Measurements from ENCODE around the gene SMAD6.

The SMAD6 gene

DNA sequence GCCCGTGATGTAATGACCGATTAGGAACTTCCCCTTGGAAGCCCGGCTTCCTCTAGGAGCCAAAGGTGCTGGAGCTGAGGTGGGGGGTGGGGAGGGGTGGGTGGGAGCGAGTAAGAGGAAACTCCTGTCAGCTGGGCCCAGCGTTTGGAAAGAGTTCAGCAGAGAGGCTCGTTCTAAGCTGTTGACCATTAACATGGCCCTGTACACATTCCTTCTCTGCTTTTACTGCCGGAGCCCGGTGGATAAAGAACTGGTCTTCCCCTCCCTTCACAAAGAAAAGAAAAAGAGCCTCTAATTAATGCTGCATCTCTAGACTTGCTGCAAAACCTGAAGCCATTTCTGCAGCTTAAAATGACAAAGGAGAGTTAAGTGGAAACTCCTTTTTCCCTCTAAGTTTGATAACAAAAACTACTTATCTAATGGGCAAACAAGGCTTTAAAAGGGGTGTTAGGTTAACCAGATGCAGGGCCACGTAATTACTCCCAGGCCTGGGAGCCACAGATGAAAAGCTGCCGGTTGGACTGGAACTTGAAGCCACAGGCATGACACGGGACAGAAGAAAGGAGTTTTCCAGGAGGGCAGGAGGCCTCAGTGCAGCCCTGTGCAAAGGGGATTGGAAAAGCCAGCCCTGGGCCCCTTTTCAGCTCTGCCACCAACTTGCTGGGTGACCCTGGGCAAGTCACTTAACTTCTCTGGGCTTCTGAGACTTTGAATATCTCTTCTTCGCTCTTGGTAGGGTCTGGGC lies 71.3 kb downstream of the SMAD6 start:
- no peaks in the 10 kb centered on the region for H3K27me3 ChIP-seq (replicated peaks; ENCODE audit: control insufficient read depth, insufficient read depth, low read length)
- no peaks in the 10 kb centered on the region for H3K9me3 ChIP-seq (ENCODE audit: control insufficient read depth, low read length)
- no peak overlapping the region for H3K4me3 ChIP-seq (ENCODE audit: low read length)
- peak overlapping the region; percentile 72 for H3K9ac ChIP-seq (ENCODE audit: low read length)
- H3K36me3 ChIP-seq (ENCODE audit: control insufficient read depth, insufficient read depth, low read length, severe bottlenecking): peaks cover 20% of the 10 kb centered on the region
- H3K4me1 ChIP-seq (ENCODE audit: control insufficient read depth, insufficient read depth, low read length): peaks cover 65% of the 10 kb centered on the region
- DNase-seq (ENCODE audit: low read depth): peak; percentile 31

DNA sequence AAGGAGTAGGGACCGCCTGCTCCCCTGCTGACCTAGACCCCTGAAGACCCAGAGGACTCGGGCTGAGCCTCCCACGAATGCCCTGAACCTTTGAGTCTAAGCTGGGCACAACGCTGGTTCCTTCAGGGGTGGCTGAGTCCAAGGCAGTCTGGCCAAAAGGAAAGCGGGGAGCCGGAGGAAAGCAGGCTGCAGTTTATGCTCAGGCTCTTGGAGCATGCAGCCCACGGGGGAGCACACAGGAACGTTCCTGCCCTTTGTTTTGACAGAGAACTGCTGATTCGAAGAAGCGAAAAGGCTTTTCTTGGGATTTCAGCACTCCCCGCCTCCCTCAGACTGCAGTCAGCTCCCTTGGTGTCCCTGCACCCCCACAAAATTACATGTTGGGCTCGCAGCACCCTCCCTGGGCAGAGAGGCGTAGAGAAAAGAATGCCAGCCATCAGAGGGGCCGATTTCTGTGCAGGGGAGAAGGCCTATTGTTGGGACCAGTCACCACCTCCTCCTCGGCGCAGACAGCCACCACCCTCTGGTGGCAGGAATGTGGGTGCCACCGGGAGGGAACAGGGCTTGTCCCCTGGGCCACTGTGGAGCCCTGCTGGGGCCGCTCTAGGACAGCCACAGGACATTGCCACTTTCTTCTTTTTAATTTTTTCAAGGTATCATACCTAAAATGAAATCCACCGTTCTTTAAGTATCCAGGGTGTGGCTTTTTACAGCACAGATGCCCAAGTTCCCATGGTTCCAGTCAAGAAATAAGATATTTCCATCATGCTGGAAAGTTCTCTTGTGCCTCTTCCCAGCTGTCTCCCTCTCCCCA lies 72.2 kb downstream of the SMAD6 start:
- Histone ChIP-seq H3K4me1 (ENCODE audit: control insufficient read depth, insufficient read depth, low read length) (peaks cover 67% of the 10 kb centered on the region), H3K9ac (ENCODE audit: low read length) (peak overlapping the region; percentile 72), H3K9me3 (ENCODE audit: control insufficient read depth, low read length) (no peaks in the 10 kb centered on the region), H3K4me3 (ENCODE audit: low read length) (no peak overlapping the region), H3K36me3 (ENCODE audit: control insufficient read depth, insufficient read depth, low read length, severe bottlenecking) (peaks cover 11% of the 10 kb centered on the region), H3K27me3 (replicated peaks; ENCODE audit: control insufficient read depth, insufficient read depth, low read length) (no peaks in the 10 kb centered on the region)
- peak; percentile 92 for DNase-seq (ENCODE audit: low read depth)

DNA sequence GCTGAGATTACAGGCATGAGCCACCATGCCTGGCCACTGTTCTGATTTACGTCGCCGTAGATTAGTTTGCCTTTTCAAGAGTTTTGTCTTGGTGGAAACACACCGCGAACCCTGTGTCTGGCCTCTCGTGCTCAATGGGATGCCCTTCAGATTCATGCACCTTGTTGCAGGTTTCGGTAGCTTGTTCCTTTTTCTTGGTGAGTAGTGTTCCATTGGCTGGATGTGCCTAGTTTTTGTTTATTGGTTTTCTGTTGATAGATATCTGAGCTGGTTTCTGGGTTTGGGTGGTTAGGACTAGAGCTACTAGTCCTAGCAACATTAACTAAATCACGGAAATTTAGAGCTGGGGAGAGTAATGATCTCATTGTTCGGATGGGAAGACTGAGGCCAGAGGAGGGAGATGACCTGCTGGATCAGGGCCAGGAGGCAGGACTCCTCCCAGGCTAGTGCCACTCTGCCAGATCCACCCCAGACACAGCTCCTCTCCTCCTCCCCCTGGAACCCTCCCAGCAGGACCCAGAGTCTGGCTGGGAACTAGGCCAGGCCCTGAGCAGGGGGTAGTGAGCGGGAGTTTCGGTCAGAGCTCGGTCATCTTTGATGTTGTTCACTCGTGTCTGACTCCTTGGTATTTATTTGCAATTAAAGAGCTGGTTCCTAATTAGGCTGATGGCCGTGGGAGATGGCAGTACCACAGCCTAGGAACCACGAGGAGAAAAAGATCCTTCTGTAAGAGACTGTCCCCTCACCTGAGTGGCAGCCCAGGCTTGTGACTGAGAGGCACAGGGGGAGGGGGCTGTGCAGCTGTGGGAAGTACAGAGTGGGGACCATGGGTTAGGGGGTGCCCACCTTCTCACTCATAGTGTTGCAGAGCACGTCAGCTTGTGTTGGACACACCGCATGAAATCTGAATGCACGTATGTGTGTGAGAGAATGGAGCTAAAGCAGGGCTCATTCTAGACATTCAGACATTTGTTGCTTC lies 73.4 kb downstream of the SMAD6 start:
- H3K4me3 ChIP-seq (ENCODE audit: low read length): no peak overlapping the region
- peak overlapping the region; percentile 30 for H3K9ac ChIP-seq (ENCODE audit: low read length)
- H3K27me3 ChIP-seq (replicated peaks; ENCODE audit: control insufficient read depth, insufficient read depth, low read length): no peaks in the 10 kb centered on the region
- peaks cover 5% of the 10 kb centered on the region for H3K36me3 ChIP-seq (ENCODE audit: control insufficient read depth, insufficient read depth, low read length, severe bottlenecking)
- H3K4me1 ChIP-seq (ENCODE audit: control insufficient read depth, insufficient read depth, low read length): peaks cover 74% of the 10 kb centered on the region
- no peaks in the 10 kb centered on the region for H3K9me3 ChIP-seq (ENCODE audit: control insufficient read depth, low read length)
- no peak for DNase-seq (ENCODE audit: low read depth)

DNA sequence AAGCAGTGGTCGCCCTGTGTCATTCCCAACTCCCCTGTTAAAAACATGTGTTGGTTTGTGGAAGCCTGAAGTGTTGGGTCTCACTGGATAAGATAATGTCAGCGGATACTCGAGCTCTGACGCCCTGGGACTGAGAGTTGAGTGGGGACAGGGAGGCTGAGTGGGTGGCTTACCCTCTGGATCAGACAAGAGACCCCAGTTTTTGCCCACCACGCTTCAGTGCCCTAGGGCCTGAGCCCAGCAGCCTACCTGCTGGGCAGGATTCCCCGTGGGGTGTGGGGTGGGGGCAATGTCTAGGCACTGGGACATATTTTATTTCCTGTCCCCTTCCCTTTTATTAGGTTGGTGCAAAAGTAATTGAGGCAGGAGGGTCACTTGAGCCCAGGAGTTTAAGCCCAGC lies 75.0 kb downstream of the SMAD6 start:
- H3K27me3 ChIP-seq (replicated peaks; ENCODE audit: control insufficient read depth, insufficient read depth, low read length): no peaks in the 10 kb centered on the region
- no peak overlapping the region for H3K9ac ChIP-seq (ENCODE audit: low read length)
- peaks cover 66% of the 10 kb centered on the region for H3K4me1 ChIP-seq (ENCODE audit: control insufficient read depth, insufficient read depth, low read length)
- no peak overlapping the region for H3K4me3 ChIP-seq (ENCODE audit: low read length)
- H3K36me3 ChIP-seq (ENCODE audit: control insufficient read depth, insufficient read depth, low read length, severe bottlenecking): peaks cover 18% of the 10 kb centered on the region
- no peaks in the 10 kb centered on the region for H3K9me3 ChIP-seq (ENCODE audit: control insufficient read depth, low read length)
- no peak for DNase-seq (ENCODE audit: low read depth)

DNA sequence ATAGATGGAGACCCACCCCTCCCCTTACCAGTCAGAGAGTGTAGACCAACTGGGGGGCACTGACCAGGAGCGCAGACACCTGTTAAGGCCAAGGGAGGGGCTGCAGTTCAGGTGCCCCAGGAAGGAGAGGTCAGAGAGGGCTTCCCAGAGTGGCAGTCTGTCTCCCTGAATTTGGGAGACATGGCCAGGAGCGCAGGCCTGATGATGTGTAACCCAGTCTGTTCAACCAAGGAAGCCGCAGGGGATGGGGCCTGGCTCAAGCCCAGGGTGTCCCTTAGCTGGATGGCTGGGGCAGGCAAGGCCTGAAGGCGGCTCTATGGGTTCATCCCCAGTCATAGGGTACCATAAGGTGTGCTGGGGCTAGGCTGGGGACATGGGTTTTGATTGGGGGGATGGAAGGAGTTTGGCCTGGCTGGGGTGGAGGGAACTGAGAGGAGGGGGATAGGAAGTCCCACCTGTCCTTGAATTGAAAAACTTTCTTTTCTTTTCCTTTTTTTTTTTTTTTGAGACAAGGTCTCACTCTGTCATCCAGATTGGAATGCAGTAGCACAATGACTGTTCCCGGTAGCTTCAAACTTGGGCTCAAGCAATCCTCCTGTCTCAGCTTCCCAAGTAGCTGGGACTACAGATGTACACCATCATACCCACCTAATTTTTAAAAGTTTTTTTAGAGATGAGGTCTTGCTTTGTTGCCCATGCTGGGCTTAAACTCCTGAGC lies 75.7 kb downstream of the SMAD6 start:
- Histone ChIP-seq H3K4me3 (ENCODE audit: low read length) (no peak overlapping the region), H3K4me1 (ENCODE audit: control insufficient read depth, insufficient read depth, low read length) (peaks cover 60% of the 10 kb centered on the region), H3K9me3 (ENCODE audit: control insufficient read depth, low read length) (no peaks in the 10 kb centered on the region), H3K27me3 (replicated peaks; ENCODE audit: control insufficient read depth, insufficient read depth, low read length) (no peaks in the 10 kb centered on the region), H3K36me3 (ENCODE audit: control insufficient read depth, insufficient read depth, low read length, severe bottlenecking) (peaks cover 18% of the 10 kb centered on the region), H3K9ac (ENCODE audit: low read length) (peak overlapping the region; percentile 30)
- DNase-seq (ENCODE audit: low read depth): no peak

DNA sequence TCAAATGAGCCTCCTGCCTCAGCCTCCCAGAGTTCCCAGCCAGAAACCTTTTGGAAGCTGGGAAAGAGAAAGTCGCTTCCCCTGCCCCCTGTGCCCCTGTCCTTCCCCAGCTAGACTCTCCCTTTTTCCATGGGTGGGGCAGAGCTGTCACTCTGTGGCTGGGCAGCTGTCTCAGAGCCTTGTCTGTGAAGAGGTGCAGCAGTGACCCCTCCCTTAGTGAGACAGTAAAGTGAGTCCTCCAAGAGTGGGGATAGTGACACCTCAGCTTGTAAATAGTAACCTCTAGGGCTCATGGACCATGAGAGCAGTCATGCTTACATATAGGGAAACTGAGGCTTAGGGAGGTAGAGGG lies 76.3 kb downstream of the SMAD6 start:
- Histone ChIP-seq H3K27me3 (replicated peaks; ENCODE audit: control insufficient read depth, insufficient read depth, low read length) (no peaks in the 10 kb centered on the region), H3K9me3 (ENCODE audit: control insufficient read depth, low read length) (no peaks in the 10 kb centered on the region), H3K36me3 (ENCODE audit: control insufficient read depth, insufficient read depth, low read length, severe bottlenecking) (peaks cover 22% of the 10 kb centered on the region), H3K4me1 (ENCODE audit: control insufficient read depth, insufficient read depth, low read length) (peaks cover 59% of the 10 kb centered on the region), H3K4me3 (ENCODE audit: low read length) (no peak overlapping the region), H3K9ac (ENCODE audit: low read length) (peak overlapping the region; percentile 30)
- DNase-seq (ENCODE audit: low read depth): no peak

DNA sequence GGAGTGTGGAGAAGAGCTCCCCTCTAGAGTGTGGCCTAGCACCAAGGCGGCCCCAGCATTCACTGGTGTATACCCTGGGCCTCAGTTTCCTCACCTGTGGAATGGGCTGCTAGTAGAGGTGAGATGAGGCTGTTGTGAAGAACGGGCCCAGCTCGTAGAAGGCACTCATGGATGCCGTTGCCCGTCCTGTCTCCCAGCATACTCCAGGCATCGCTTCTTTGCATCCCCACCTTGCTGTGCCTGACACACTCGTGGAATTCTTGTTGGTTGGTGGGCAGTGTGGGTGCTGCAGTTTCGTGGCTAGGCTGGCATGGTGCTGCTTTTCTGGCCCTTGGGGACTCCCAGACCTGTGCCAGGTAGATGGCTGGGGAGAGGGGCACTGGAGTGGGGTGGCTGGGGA lies 76.7 kb downstream of the SMAD6 start:
- Histone ChIP-seq H3K36me3 (ENCODE audit: control insufficient read depth, insufficient read depth, low read length, severe bottlenecking) (peaks cover 26% of the 10 kb centered on the region), H3K9ac (ENCODE audit: low read length) (peak overlapping the region; percentile 57), H3K4me1 (ENCODE audit: control insufficient read depth, insufficient read depth, low read length) (peaks cover 57% of the 10 kb centered on the region), H3K27me3 (replicated peaks; ENCODE audit: control insufficient read depth, insufficient read depth, low read length) (no peaks in the 10 kb centered on the region), H3K4me3 (ENCODE audit: low read length) (no peak overlapping the region), H3K9me3 (ENCODE audit: control insufficient read depth, low read length) (no peaks in the 10 kb centered on the region)
- no peak for DNase-seq (ENCODE audit: low read depth)

DNA sequence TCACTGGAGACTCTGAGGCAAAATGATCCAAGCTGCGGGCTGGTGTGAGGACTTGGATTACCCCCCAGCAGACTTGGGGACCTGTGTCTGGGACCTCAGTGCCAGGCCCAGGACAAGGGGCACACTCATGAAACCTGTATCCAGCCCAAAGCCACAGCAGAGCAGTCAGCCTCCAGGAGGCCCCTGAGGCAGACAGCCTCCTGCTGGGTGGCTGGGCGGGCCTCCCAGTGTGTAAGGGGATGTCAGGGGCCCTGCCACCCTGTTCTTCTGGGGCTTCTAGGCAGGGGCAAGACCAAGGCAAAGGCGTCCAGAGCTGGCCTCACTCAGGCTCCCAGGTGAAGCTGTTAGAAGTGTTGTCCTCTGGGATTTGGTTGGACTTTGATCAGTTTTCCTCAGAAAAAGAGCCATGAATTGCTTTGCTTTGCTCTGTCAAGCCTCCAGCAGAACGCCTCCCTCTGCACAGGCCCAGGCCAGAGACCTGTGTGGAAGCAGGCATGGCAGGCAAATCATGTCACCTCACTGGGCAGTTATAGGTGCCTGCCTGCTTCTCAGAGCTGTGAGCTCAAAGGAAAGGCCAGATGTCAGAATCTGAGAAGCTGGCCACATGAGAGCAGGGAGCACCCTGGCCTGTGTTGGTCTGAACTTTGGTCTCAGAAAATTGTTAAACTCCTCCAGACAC lies 77.4 kb downstream of the SMAD6 start:
- H3K36me3 ChIP-seq (ENCODE audit: control insufficient read depth, insufficient read depth, low read length, severe bottlenecking): peaks cover 34% of the 10 kb centered on the region
- no peak for DNase-seq (ENCODE audit: low read depth)
- peaks cover 52% of the 10 kb centered on the region for H3K4me1 ChIP-seq (ENCODE audit: control insufficient read depth, insufficient read depth, low read length)

DNA sequence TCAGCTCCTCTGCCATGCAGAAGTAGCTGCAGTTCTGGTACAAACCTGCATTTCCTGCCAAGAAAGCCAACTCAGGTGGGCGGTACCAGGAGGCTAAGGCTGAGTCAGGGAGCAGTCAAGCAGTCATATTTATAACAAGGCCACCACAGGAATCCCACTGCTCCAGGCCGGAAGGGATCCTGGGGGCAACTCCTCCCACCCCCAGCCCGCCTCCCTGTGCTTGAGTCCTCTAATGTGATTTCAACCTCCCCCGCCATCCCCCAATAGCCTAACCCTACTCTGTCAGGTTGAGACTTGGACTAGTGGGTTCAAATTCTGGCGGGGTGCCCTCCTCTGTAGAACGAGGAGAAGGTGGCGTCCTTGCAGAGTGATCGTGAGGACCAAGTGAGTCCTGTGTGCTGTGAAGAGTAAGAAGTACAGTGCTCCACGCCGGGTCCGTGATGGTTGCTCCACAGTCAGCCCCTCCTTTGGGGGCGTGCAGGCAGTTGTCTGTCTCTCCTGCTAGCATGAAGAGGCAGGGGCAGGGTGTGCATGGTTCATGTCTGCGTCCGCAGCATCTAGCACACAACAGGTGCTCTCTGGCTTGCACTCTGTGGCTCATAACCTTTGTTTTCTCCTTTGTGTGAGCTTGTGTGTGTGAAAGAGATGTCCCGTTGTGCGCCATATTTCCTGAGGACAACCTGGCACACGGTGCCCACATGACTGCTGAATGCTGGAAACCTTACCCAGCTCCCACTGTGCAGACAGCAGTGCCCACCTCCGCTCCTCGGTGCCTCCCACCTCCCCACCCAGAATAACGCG lies 78.3 kb downstream of the SMAD6 start:
- H3K36me3 ChIP-seq (ENCODE audit: control insufficient read depth, insufficient read depth, low read length, severe bottlenecking): peaks cover 35% of the 10 kb centered on the region
- no peaks in the 10 kb centered on the region for H3K9me3 ChIP-seq (ENCODE audit: control insufficient read depth, low read length)
- H3K4me3 ChIP-seq (ENCODE audit: low read length): no peak overlapping the region
- peak overlapping the region; percentile 57 for H3K9ac ChIP-seq (ENCODE audit: low read length)
- no peaks in the 10 kb centered on the region for H3K27me3 ChIP-seq (replicated peaks; ENCODE audit: control insufficient read depth, insufficient read depth, low read length)
- peaks cover 44% of the 10 kb centered on the region for H3K4me1 ChIP-seq (ENCODE audit: control insufficient read depth, insufficient read depth, low read length)
- DNase-seq (ENCODE audit: low read depth): peak; percentile 56

More for the DNA sequence above, 77.4 kb downstream of the SMAD6 start:
- H3K9ac ChIP-seq (ENCODE audit: low read length): peak overlapping the region; percentile 57
- no peaks in the 10 kb centered on the region for H3K27me3 ChIP-seq (replicated peaks; ENCODE audit: control insufficient read depth, insufficient read depth, low read length)
- H3K9me3 ChIP-seq (ENCODE audit: control insufficient read depth, low read length): no peaks in the 10 kb centered on the region
- H3K4me3 ChIP-seq (ENCODE audit: low read length): no peak overlapping the region

All from adipocyte (in vitro differentiated cells).